Epithelial cell of proximal tubule (primary cell): Measurements from ENCODE around the gene PRRT1. TPM values are rescaled to one million over a fixed set of nuclear protein-coding genes. Genes with fewer than 3 reads are reported as not detected.
A peak's percentile ranks its signal among the peaks of the same experiment; 100 is the strongest.

ENCODE experiments used
- DNase-seq: peaks from one replicate; pipeline ENCODE4 v3.0.0-alpha.2; 2011; ENCODE audit warnings: low read depth
- H3K4me3 ChIP-seq: 2 replicates; pipeline ENCODE4 v1.5.1; 2011; ENCODE audit warnings: low read depth, mild to moderate bottlenecking, low read length
- total RNA-seq: library from RNA; depleted of rRNA; stranded (reverse); fragments of >200 nt; gene quantifications from 2 replicates; pipeline ENCODE4 v1.2.3, GENCODE V29; 2015
- TF ChIP-seq, protein P1 (sequence below): conservative IDR thresholded peaks from 2 replicates; pipeline ENCODE4 v1.5.1; 2012; ENCODE audit warnings: low read depth, mild to moderate bottlenecking, low read length

PRRT1 gene
- total RNA-seq, 1 donor from 2014 or later = not detected

DNA sequence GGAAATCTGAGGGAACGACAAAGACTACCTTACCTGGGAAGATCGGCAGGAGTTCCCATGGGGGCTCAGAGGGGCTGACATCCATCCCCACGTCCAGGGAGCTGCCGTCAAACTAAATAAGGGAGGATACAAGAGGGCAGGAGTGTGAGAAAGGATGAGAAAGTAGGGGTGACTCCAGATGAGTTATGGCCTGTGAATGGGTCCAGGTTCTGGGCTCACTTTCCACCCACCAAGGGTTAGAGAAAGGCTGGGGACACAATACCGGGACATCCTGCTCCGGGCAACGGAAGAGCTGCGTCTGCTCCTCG, 24.4 kb downstream of the PRRT1 start:
- peak overlapping the region; percentile 88 for H3K4me3 ChIP-seq
- no peak for DNase-seq
- TF ChIP-seq, protein P1, sequence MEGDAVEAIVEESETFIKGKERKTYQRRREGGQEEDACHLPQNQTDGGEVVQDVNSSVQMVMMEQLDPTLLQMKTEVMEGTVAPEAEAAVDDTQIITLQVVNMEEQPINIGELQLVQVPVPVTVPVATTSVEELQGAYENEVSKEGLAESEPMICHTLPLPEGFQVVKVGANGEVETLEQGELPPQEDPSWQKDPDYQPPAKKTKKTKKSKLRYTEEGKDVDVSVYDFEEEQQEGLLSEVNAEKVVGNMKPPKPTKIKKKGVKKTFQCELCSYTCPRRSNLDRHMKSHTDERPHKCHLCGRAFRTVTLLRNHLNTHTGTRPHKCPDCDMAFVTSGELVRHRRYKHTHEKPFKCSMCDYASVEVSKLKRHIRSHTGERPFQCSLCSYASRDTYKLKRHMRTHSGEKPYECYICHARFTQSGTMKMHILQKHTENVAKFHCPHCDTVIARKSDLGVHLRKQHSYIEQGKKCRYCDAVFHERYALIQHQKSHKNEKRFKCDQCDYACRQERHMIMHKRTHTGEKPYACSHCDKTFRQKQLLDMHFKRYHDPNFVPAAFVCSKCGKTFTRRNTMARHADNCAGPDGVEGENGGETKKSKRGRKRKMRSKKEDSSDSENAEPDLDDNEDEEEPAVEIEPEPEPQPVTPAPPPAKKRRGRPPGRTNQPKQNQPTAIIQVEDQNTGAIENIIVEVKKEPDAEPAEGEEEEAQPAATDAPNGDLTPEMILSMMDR = no peak

DNA sequence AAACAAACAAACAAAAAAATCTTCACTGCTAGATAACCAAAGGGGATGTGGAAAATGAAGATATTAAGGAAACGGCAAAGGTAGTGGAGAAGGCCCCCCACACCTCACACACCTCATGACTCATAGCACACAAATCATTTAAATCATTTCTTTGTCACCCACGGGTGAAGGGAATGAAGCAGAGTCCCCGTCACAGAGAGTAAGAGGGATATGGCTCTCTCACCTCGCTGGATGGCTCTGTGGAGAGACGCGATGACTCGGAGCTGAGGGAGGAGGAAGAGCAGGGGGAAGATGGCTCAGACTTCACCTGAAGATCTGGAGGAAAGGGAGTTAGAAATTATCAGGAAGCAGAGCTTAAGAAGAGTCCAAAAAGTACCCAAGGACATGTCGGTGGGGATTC, 24.9 kb downstream of the PRRT1 start:
- TF ChIP-seq, protein P1 = no peak
- peak overlapping the region; percentile 88 for H3K4me3 ChIP-seq

DNA sequence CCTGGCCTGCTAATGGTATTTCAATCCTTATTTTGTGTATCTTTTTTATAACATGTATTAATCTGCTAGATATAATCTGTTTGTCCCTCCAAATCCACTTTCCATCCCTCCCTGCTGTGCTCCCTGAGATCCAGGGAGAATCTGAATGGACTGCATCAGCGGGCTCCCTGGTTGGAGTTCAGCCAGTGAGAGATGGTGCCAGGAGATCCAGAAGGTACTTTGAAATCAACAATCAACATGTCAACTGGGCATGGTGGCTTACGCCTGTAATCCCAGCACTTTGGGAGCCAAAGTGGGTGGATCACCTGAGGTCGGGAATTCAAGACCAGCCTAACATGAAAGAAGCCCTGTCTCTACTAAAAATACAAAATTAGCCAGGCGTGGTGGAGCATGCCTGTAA, 28.1 kb downstream of the PRRT1 start:
- TF ChIP-seq, protein P1 = no peak
- H3K4me3 ChIP-seq = no peak overlapping the region
- DNase-seq = no peak

More for the DNA sequence above, 24.9 kb downstream of the PRRT1 start:
- DNase-seq = no peak

DNA sequence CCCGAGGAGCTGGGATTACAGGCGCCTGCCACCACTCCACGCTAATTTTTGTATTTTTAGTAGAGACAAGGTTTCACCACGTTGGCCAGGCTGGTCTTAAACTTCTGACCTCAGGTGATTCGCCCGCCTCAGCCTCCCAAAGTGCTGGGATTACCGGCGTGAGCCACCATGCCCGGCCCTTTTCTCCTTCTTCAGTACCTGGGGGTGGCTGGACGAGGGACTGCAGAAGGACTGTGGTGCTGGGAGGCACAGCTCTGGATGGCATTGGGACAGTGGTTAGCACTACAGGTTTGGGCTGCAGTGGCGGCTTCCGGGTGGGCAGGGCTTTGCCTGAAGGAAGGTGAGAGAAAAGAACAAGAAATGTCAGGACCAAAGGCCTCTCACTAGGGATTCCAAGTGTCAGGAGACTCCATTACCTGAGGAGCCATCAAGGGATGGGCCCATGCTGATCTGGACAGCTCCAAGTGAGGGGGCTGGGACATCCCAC, 31.1 kb downstream of the PRRT1 start:
- TF ChIP-seq, protein P1 = no peak
- DNase-seq = no peak
- H3K4me3 ChIP-seq = no peak overlapping the region

DNA sequence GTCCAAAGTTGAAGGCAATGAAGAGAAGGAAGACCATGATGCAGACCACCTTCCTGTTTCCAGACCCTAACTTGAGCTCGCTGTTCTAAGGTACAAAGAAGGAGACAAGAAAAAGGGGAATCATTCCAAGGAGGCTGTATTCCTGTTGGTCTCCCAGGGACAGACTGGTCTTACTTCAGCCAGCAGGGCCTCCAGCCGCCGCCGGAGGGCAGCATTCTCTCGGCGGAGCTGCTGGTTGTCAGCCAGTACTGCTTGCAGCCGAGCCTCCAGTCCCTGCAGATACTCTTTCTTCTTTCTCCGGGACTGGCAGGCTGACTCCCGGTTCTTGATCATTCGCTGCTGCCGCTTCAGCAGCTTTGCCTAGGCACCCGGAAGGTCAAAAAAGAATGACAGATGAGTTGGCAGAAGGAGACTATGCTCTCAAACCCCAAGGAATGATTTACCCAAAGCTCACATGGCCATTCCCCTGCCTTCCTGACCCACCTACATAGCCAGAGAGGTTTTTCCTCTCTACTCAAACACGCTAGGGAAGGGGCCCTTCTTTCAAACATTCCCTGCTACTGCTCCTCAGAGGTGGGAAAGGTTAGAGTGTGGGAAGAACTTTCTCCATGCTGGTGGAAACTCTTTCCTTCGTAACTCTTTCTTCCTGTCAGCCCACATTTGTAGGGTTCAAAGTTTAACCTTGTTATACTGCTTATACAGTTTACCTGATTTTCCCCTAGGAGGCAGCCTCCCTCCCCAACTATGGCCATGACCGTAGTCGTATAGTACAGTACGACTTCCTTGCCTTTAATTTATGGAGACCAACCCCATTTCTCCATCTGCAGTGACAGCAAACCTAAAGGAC, 32.7 kb downstream of the PRRT1 start:
- no peak overlapping the region for H3K4me3 ChIP-seq
- peak; percentile 37 for DNase-seq
- TF ChIP-seq, protein P1 = peak; percentile 92

DNA sequence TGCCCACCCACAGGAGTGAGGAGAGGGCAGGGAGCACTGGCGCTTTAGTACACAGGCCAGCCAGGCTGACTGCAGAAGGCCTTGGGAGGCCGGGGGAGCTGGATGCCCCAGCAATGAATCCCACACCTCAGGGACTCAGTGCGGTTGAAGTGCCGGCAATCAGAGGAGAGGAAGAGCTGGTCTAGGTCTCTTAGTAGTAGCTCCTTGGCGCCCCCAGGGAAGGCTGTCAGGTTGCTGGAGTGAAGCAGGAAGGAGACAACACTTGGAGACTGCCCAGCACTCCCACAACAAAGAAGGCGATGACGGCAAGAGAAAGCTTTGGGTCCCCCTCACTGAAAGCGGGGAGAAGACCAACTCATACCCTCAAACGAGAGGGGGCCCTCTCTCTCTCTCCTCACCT, 34.3 kb downstream of the PRRT1 start:
- TF ChIP-seq, protein P1 = no peak
- H3K4me3 ChIP-seq = no peak overlapping the region
- no peak for DNase-seq

DNA sequence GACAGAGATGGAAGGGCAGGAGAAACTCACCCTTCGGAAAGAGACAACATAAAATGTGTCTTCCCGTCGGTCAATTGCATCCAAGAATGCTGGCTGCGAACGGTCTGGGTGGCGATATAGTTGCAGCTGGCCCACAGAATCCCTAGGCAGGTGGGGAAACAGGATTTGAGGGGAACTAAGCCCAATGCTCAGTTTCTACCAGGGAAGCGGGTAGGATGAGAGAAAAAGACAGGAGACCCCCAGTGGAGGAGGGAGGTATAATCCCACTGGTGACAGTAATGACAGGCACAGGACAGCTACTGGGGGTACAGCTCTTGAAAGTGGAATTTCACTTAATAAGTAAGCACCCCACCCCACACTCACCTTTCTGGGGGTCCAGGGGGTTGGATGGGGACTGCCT, 35.1 kb downstream of the PRRT1 start:
- no peak overlapping the region for H3K4me3 ChIP-seq
- TF ChIP-seq, protein P1 = peak; percentile 41
- DNase-seq = no peak
